GM19043 (cell line): ENCODE data around the gene PSEN1.

Source experiments
- ATAC-seq: cut with Tn5 transposase; IDR thresholded peaks from one replicate; pipeline ENCODE4 v1.9.1; 2021; ENCODE audit warnings: low read depth; ENCODE audit not compliant: unreplicated experiment

Gene PSEN1

DNA sequence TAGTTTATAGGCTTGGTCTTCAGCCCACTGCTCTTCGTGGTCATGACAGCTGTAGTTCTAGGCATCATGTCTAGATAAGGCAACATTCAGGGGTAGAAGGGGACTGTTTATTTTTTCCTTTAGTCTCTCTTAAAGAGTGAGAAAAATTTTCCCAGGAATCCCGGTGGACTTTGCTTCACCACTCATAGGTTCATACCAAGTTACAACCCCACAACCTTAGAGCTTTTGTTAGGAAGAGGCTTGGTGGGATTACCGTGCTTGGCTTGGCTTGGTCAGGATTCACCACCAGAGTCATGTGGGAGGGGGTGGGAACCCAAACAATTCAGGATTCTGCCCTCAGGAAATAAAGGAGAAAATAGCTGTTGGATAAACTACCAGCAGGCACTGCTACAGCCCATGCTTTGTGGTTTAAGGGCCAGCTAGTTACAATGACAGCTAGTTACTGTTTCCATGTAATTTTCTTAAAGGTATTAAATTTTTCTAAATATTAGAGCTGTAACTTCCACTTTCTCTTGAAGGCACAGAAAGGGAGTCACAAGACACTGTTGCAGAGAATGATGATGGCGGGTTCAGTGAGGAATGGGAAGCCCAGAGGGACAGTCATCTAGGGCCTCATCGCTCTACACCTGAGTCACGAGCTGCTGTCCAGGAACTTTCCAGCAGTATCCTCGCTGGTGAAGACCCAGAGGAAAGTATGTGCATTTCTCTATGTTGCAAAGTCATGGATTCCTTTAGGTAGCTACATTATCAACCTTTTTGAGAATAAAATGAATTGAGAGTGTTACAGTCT is 75.1 kb downstream of the PSEN1 start:
- no peak for ATAC-seq

DNA sequence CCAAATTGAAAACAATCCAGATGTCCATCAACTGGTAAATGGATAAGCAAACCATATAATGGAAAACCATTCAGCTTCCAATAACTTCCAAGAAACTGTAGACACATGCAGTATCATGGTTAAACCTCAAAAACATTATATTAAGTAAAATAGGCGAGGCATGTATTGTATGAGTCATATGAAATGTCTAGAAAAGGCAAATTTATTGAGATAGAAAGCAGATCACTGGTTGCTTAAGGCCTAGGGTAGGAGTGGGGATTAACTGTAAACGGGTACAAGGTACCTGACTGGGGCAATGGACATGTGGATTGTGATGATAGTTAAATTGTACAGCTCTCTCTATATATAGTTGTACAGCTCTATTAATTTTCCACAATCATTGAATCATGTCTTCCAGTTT is 79.7 kb downstream of the PSEN1 start:
- ATAC-seq = no peak

DNA sequence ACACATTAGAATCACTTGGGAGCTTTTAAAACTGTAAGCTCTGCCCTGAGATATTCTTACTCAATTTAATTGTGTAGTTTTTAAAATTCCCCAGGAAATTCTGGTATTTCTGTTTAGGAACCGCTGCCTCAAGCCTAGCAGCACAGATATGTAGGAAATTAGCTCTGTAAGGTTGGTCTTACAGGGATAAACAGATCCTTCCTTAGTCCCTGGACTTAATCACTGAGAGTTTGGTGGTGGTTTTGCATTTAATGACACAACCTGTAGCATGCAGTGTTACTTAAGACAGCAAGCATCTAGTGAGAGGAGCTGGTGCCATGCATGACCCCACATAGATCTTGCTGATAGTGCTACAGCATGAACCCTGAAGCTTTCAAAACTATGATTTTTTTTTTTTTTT is 81.1 kb downstream of the PSEN1 start:
- ATAC-seq = no peak

DNA sequence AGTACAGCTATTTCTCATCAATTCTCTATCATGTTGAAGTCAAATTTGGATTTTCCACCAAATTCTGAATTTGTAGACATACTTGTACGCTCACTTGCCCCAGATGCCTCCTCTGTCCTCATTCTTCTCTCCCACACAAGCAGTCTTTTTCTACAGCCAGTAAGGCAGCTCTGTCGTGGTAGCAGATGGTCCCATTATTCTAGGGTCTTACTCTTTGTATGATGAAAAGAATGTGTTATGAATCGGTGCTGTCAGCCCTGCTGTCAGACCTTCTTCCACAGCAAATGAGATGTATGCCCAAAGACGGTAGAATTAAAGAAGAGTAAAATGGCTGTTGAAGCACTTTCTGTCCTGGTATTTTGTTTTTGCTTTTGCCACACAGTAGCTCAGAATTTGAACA is 83.8 kb downstream of the PSEN1 start:
- no peak for ATAC-seq

DNA sequence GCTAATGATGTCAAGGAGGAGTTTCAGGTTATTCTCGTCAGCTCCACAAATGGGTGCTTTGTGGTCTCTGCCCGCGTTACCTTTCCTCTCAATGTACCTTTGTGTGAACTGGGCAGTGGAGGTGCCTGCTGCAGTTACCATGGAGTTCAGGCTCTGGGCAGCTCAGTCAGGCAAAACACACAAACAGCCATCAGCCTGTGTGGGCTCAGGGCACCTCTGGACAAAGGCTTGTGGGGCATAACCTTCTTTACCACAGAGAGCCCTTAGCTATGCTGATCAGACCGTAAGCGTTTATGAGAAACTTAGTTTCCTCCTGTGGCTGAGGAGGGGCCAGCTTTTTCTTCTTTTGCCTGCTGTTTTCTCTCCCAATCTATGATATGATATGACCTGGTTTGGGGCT is 84.3 kb downstream of the PSEN1 start:
- ATAC-seq = no peak

DNA sequence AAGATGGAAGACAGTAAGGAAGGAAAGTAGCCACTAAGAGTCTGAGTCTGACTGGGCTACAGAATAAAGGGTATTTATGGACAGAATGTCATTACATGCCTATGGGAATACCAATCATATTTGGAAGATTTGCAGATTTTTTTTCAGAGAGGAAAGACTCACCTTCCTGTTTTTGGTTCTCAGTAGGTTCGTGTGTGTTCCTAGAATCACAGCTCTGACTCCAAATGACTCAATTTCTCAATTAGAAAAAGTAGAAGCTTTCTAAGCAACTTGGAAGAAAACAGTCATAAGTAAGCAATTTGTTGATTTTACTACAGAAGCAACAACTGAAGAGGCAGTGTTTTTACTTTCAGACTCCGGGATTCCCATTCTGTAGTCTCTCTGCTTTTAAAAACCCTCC is 85.6 kb downstream of the PSEN1 start:
- no peak for ATAC-seq

DNA sequence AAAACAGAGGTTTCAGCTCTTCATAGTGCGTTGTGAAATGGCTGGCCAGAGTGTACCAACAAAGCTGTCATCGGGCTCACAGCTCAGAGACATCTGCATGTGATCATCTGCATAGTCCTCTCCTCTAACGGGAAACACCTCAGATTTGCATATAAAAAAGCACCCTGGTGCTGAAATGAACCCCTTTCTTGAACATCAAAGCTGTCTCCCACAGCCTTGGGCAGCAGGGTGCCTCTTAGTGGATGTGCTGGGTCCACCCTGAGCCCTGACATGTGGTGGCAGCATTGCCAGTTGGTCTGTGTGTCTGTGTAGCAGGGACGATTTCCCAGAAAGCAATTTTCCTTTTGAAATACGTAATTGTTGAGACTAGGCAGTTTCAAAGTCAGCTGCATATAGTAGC is 86.7 kb downstream of the PSEN1 start:
- no peak for ATAC-seq

DNA sequence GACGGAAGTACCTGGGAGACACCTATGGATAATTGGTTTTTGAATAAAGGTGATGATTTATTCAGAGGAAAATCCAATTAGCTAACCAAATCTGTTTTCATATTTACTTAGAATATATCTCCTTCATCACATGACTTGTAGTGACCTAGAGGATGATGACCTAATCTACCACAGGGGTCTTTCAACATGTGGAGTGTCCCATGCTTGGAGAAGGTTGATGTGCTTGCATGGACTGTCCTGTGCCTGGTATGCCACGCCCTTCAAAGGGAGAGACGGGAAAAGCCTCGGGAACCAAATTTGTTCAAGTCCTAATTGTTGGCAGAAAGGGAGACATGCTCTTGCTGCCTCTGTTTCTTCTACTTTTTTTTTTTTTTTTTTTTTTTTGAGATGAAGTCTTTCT is 89.2 kb downstream of the PSEN1 start:
- ATAC-seq = no peak

DNA sequence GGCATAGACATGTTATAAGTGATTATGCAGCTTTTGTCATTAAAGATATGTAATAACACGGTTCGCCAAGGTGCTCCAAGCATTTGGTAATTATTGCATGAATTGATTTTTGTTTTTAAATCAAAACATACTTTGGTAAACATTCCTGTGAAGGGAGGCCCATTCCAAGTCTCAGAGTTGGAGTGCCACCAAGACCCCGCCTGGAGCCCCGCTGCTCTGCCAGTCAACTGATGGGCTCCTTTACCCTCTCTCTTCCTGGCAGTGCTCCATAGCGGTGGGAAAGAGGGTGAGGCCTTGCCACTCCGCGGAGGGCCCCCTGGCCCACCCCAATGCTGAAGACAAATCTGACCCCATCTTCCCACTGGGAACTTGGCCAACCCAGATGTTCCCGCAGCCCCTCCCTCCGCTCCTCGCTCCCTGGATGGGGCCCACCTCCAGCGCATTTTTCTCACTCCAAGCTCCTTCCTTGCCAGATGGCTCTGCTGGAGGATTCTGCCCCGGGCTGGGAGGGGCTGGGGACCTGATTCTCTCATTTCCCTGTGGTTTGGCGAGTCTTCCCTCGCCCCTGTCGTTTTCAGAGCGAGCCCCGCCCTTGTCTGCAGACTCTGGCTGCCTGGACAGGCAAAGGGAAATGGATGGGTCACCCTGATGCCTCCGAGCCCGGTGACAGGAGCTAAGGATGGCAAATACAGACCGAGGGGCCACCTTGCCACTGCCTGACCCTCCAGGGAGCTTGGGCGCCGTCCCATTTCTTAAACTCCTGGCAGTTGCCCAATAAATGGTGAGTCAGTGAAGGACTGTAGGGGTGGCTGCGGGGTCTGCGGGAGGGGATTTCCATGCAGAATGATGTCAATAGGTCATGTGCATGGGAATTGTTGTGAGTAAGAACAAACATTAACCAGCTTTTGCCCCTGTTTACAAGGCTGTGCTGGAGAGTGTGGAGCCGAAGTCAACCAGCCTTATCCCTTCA is 91.8 kb downstream of the PSEN1 start:
- no peak for ATAC-seq

DNA sequence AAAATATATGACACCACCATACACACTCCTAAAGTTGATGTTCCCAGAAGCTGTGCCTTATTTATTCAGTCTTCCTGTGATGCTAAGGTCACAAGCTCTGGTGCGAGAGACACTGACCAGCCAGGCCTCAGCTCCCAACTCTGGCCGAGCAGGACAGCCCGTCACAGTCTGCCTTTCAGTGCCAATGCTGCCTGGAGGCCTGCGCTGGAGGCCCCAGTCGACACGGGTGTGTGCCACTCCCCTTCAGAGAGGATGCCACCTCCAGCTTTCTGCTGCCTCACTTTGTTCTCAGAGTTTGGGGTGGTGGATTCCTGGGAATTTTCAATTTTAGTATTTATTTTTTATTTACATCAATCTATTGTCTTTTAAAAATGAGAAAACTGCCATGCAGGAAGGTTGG is 93.7 kb downstream of the PSEN1 start:
- no peak for ATAC-seq

DNA sequence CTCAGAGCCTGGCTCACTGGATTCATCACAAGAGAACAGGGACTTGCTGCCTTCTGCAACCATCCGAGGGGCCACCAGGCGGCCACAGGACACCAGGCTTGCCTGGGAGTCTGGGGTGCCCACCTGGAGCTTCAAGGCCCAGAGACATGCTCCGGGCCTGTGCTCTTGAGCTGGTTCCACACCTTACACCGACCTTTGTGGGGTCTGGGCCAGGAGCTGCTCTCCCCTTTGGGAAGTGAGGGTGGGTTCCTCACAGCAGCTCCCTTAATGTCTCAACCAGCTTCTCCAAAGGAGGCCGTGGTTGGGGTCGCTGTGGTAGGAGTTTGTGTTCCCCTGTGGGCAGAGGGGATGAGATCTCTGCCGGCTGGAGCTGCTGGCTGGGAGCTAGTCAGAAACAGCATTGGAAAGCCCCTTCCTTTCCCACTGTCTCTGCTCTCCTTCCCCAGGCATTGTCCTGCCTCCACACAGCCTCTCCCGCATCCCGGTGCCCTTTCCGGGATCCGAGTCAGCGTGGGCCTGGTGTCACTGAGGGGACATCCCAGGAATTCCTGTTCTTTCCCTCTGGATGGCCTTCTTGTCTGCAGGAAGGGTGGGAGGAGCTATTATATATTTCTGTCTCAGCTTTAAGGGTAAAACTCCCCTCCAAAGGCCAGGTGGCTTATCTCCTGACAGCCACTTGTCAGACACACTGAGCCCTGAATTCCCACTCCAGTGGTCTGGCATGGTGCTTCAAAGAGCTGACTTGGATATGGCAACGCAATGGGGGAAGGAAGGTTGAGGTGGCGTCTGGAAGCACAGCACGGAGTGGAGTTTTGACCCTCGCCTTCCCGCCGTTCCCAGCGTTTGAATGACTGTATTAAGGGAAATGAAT is 95.9 kb downstream of the PSEN1 start:
- ATAC-seq = no peak

DNA sequence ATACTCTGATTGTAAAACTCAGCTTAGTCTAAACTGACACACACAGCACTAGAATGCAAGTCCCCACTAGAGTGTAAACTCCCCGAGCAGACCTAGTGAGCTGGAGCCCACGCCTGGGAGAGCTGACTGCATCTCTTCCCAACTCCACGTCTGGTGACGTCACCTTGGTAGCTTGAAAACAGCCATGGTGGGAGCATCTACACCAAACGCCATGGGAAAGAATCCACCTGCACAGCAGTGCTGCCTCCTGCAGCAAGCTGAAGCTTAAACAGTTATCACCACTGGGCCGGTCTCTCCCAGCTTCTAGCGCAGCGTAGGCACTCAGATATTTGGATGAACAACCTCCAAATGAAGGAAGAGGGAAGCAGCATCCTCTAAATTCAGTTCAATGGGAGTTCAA is 96.7 kb downstream of the PSEN1 start:
- no peak for ATAC-seq

DNA sequence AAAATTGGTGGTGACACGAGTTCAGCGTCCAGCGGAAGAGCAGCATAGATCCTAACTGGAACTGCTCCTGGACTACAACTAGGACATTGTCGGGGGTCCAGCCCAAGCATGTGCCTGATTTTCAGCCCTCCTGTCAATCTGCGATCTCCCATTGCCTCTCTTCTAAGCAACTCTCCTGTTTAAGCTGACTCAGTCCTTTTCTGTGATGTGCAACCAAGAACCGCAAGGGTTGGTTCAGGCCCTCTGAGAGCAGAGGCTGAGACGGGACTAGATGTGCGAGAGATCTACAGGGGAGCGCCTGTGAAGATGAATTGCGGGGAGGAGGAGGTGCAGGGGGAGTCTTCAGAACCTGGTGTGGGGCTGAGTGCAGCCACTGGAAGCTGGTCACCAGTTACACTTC is 97.3 kb downstream of the PSEN1 start:
- no peak for ATAC-seq

DNA sequence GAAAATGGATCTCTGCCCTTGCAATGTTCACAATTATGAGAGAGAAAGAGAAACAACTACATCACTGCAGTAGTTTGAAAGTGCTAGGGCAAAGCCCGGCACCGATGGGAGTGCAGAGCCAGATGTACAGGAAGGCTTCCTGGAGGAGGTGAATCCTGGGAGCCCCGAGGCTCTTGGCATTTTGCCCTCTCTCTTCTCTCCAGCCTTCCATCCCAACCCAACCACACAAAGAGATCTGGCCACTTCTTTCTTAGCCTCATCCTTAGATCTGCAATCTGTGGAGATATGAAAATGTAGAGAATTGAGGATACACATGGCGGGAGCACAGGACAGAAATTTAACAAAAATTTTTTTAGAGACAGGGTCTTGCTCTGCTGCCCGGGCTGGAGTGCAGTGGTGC is 97.7 kb downstream of the PSEN1 start:
- no peak for ATAC-seq

DNA sequence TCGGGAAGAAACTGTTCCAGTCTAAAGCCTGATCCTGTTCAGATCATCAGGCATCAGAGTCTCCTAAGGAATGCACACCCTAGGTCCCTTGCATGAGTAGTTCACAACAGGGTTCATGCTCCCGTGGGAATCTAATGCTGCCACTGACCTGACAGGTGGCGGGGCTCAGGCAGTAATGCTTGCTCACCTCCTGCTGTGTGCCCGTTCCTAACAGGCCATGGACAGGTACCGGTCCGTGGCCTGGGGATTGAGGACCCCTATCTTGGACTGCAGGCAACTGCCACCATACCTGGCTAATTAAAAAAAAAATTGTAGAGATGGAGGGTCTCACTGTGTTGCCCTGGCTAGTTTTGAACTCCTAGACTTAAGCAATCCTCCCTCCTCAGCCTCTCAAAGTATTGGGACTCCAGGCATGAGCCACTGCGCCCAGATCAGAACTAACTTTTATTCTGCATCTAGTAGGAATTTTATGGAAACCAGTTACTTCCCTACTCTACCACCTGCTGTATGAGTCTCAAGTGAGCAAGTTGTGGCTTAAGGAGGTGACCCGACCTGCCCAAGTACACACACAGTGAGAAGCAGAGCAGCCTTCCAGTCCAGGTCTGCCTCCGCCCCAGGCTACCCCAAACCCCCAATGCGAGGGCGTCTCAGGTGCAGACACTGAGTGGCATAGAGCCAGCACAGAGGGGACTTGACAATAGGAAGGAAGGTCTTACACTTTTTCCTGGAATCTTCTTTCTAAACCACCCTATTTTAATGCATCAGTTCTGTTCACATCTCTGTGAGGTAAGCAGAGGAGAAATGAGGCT is 98.5 kb downstream of the PSEN1 start:
- ATAC-seq = no peak

DNA sequence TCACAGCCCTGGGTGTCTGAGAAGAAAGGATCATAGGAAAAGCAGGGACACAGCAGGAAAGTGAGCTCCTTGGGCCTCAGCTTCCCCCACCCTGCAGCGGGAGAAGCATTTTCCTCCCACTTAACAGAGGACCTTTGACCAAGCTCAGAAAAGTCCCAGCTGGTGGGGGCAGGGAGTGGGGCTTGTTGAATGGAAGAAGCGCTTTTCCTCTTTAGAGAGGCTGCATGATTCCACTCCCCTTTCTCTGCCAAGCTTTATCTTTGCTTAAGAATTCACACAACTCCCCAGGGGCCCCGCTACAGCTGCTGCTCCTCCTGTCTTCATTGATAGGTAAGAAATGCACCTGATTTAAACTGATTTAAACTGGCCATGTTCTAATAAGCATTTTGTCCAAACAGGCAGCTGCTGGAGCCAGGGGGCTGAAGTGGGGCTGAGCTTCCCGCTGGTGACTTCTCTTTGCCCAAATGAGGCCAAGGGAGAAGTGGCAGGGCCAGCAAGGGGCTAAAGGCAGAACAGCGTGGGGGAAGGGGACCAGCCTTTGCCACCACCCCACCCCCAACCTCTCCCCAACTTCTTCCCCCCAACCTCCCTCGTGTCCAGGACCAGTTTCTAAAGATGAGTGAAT is 99.3 kb downstream of the PSEN1 start:
- no peak for ATAC-seq

DNA sequence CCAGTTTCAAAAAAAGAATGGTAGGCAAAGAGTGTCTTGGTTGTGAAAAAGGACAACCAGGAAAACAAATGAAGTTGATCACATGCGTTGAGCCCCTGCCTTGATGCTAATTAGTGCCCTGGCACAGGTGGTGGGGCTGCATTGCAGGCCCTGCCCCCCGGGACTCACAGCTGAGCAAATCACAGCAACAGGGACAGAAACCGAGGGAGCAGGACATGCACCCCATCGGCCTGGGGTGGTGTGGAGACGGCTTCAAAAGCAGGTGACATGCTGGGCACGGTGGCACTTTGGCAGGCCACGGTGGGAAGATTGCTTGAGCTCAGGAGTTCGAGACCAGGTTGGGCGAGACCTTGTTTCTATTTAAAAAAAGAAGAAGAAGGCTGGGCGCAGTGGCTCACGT is 99.8 kb downstream of the PSEN1 start:
- ATAC-seq = no peak

DNA sequence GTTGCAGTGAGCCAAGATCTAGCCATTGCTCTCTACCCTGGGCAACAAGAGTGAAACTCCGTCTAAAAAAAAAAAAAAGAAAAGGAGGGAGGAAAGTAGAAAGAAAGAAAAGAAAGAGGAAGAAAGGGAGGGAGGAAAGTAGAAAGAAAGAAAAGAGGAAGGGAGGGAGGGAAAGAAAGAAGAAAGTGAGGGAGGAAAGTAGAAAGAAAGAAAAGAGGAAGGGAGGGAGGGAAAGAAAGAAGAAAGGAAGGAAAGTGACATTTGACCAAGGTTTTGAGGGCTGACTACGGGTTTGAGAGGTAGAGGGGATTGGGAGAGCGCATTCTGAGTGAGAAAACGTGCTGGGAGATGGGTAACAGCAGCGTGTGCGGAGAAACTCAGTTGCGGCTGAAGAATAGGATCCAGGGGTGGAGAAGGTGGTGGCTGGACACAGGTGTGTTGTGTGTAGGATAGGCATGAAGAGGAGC is 100.5 kb downstream of the PSEN1 start:
- ATAC-seq = no peak

DNA sequence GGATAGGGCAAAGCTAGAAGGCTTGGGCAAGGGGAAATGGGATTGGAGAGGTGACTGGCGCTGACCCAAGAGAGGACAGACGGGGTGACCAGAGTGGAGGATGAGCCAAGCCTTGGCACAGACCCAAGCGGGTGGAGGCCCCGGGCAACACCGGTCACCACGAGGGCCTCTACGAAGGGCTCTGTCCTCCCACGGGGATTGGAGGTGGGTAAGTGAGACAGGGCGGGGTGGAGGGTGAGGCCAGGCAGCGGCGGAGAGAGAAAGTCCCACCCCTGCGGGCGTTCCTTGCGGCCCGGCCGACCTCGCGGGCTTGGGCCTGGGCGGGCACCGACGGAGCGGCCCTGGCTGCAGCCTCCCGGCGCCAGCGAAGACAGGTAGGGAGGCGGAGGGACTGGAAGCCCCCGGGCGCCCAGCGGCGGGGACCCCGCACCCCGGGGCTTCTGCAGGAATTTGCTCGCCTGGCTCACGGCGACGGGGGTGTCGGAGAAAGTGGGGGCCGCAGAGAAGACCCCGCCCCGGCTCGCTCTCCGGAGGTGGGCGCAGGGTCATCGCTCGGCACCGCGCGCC is 101.0 kb downstream of the PSEN1 start, which contains the start of gene PAPLN:
TSS of gene PAPLN (plus strand) at position 288 of the 567 bp plus-strand sequence. CDS start 2,273 bp downstream, outside the sequence.
- ATAC-seq = no peak
